ENCODE measurements around the gene SV2C. TPM values are rescaled to one million over a fixed set of nuclear protein-coding genes. Genes with fewer than 3 reads are reported as not detected.

The SV2C gene
- total RNA-seq, 1 donor from 2014 or later = 3.4 TPM

DNA sequence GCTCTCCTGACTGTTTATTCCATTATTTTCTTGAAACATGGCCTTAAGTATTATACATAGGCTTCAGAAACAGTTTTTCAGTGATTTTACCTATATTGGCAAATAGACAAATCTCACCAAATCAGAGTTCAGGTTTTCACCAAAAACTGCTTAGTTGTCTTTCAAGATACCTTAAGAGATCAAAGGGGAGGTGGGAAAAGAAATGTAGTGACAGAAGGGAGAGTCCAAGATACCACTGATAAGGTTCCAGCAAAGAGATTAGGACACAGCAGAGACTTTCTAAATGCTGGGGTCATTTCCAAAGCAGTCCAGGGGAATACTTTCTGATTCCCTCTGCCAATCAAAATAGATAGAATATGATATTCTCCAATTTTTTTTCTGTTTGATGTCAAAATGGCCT is 246.2 kb downstream of the SV2C start:
- no peaks in the 10 kb centered on the region for H3K4me1 ChIP-seq
- intact Hi-C loops (cut with DNase I) = no loop called here
- no peaks in the 10 kb centered on the region for H3K36me3 ChIP-seq
- H3K9me3 ChIP-seq = no peaks in the 10 kb centered on the region
- H3K27me3 ChIP-seq = no peaks in the 10 kb centered on the region
- no peak overlapping the region for H3K27ac ChIP-seq
- no peak overlapping the region for H3K4me3 ChIP-seq
- DNase-seq (ENCODE audit: extremely low spot score in 2 of 2) = no peak
- no peak for TF ChIP-seq POLR2A (IDR thresholded peaks at IDR 0.05)
- TF ChIP-seq, protein P1, sequence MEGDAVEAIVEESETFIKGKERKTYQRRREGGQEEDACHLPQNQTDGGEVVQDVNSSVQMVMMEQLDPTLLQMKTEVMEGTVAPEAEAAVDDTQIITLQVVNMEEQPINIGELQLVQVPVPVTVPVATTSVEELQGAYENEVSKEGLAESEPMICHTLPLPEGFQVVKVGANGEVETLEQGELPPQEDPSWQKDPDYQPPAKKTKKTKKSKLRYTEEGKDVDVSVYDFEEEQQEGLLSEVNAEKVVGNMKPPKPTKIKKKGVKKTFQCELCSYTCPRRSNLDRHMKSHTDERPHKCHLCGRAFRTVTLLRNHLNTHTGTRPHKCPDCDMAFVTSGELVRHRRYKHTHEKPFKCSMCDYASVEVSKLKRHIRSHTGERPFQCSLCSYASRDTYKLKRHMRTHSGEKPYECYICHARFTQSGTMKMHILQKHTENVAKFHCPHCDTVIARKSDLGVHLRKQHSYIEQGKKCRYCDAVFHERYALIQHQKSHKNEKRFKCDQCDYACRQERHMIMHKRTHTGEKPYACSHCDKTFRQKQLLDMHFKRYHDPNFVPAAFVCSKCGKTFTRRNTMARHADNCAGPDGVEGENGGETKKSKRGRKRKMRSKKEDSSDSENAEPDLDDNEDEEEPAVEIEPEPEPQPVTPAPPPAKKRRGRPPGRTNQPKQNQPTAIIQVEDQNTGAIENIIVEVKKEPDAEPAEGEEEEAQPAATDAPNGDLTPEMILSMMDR (IDR thresholded peaks at IDR 0.05) = no peak
- no peak for TF ChIP-seq POLR2AphosphoS5 (IDR thresholded peaks at IDR 0.05; ENCODE audit: insufficient read depth in 1 of 2, low read depth in 1 of 2)

DNA sequence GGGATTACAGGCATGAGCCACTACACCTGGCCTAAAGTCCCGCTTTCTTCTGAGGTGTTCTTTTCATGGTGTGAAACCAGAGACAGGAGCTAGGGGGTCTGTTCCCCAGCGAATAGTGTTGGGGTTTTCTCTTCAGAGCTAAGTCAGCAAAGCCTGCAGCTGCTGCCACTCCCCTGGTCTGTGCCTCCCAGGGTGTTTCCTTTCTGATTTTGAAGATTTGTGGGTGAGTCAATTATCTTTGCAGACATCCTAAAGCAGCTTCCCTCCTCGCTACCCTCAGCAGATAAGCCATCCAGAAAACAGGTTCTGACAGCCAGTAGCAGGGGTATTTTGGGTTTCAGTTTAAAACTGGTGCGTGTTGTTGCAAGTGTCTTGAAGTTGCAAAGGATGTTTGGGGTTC is 247.9 kb downstream of the SV2C start:
- no peaks in the 10 kb centered on the region for H3K36me3 ChIP-seq
- DNase-seq (ENCODE audit: extremely low spot score in 2 of 2) = no peak
- no peak overlapping the region for H3K4me3 ChIP-seq
- intact Hi-C loops (cut with DNase I) = no loop called here
- no peak overlapping the region for H3K27ac ChIP-seq
- H3K4me1 ChIP-seq = no peaks in the 10 kb centered on the region
- H3K27me3 ChIP-seq = no peaks in the 10 kb centered on the region
- TF ChIP-seq, protein P1 (IDR thresholded peaks at IDR 0.05) = no peak
- TF ChIP-seq POLR2A (IDR thresholded peaks at IDR 0.05) = no peak
- no peak for TF ChIP-seq POLR2AphosphoS5 (IDR thresholded peaks at IDR 0.05; ENCODE audit: insufficient read depth in 1 of 2, low read depth in 1 of 2)
- no peaks in the 10 kb centered on the region for H3K9me3 ChIP-seq

DNA sequence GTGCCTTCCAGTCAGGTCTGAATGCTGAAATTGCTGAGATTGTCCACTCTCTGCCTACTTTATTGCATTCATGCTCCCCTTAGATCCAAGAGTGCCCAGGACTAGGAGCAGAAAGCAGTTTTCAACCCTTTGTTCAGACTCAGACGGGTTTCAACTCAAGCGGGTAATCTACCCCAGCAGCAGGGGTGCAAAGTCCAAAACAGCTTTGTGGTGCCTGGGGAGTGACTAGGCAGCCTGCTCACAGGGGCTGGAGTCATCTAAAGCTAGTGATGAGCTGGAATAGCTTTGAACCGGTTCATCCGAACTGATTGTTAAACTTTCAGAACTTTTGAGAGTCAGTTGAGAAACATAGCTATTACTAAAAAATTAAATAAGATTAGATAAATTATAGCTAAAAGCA is 248.9 kb downstream of the SV2C start:
- Histone ChIP-seq H3K9me3 (no peaks in the 10 kb centered on the region), H3K4me1 (no peaks in the 10 kb centered on the region), H3K36me3 (no peaks in the 10 kb centered on the region), H3K27ac (no peak overlapping the region), H3K27me3 (no peaks in the 10 kb centered on the region), H3K4me3 (no peak overlapping the region)
- TF ChIP-seq POLR2AphosphoS5 (IDR thresholded peaks at IDR 0.05; ENCODE audit: insufficient read depth in 1 of 2, low read depth in 1 of 2) (no peak), POLR2A (IDR thresholded peaks at IDR 0.05) (no peak)
- TF ChIP-seq, protein P1 (IDR thresholded peaks at IDR 0.05) = no peak
- no peak for DNase-seq (ENCODE audit: extremely low spot score in 2 of 2)
- intact Hi-C loops (cut with DNase I) = no loop called here

DNA sequence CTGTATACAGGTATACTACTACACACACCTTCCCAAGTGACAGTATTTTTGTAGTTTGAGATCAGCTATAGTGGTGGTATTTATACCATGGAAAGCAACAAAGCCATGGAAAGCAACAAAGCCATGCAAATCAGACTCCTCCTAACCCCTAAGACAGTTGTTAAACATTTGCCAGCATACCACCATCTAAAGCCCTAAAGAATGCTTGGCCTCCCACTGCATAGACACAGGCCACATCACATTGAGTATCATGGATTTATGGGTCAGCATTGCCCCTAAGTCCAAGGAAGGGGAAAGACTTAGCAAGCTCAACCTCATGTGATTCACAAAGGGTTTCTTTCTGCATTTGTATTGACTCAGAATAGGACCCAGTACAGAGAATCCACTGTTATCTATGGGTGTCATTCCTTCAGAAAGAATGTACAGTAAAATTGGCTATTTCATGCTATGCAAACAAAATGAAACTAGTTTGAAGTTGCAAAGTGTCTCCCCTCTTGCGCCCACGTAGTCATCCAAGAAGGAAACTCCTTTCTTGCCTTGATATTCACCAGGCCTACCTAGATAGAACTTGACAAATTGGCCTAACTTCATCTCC is 249.5 kb downstream of the SV2C start:
- no peak overlapping the region for H3K4me3 ChIP-seq
- TF ChIP-seq POLR2A (IDR thresholded peaks at IDR 0.05) = no peak
- H3K4me1 ChIP-seq = no peaks in the 10 kb centered on the region
- no peak for DNase-seq (ENCODE audit: extremely low spot score in 2 of 2)
- intact Hi-C loops (cut with DNase I) = no loop called here
- no peaks in the 10 kb centered on the region for H3K9me3 ChIP-seq
- H3K27ac ChIP-seq = no peak overlapping the region
- H3K36me3 ChIP-seq = no peaks in the 10 kb centered on the region
- H3K27me3 ChIP-seq = no peaks in the 10 kb centered on the region

DNA sequence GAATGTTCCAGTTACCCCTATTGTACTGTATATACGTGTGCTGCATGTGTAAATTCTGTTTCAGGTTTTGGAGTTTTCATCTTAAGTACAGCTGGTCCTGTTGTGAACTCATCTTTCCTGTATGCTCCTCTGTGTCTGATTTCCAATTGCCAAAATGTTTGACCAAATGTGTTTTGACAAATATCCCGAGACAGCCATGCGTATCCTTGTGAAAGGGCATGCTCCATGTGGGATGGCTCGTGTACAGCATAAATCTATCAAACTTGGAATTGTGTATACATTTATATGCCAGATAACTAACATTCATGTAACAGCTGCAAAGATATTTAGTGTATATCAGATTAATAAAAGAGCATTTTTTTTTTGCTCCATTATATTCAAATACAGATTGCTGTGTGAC is 250.4 kb downstream of the SV2C start:
- H3K36me3 ChIP-seq = no peaks in the 10 kb centered on the region
- no peak overlapping the region for H3K27ac ChIP-seq
- no peak overlapping the region for H3K4me3 ChIP-seq
- DNase-seq (ENCODE audit: extremely low spot score in 2 of 2) = no peak
- H3K4me1 ChIP-seq = no peaks in the 10 kb centered on the region
- TF ChIP-seq POLR2AphosphoS5 (IDR thresholded peaks at IDR 0.05; ENCODE audit: insufficient read depth in 1 of 2, low read depth in 1 of 2) (no peak), POLR2A (IDR thresholded peaks at IDR 0.05) (no peak)
- TF ChIP-seq, protein P1 (IDR thresholded peaks at IDR 0.05) = no peak
- no peaks in the 10 kb centered on the region for H3K27me3 ChIP-seq
- H3K9me3 ChIP-seq = no peaks in the 10 kb centered on the region
- intact Hi-C loops (cut with DNase I) = no loop called here

Measured in vagina (tissue), 2 donors.